ENCODE data around the gene APLP2. TPM values are rescaled to one million over a fixed set of nuclear protein-coding genes. Genes with fewer than 3 reads are reported as not detected.

The APLP2 gene
- total and polyA plus RNA-seq, 2 of the 13 experiments (the other 11 are each of a cell fraction or from before 2014, with no cell fraction given), result 315 to 594 TPM

- POLR2A ChIA-PET, result interaction anchor here (1.3 to 3.7 kb wide), 5 partner anchors 17 to 145 kb away, joined by 3 to 50 read pairs (median 9); partner anchors contain the start of genes APLP2 and PRDM10
- Histone ChIP-seq H3K36me3 (replicated peaks in 1 of 2; ENCODE audit: control insufficient read depth in 1 of 2, insufficient read depth in 2 of 2, low read length in 2 of 2) (peaks cover 2 to 16% of the 10 kb centered on the region in 2 experiments; a peak in 4 of 5 replicates), H3K4me1 (ENCODE audit: insufficient read depth, low read length) (peaks cover 82% of the 10 kb centered on the region), H3K27me3 (ENCODE audit: control insufficient read depth in 1 of 2, insufficient read depth in 2 of 2, low read length in 2 of 2) (no peaks in the 10 kb centered on the region), H3K79me2 (ENCODE audit: insufficient read depth, low read length) (no peaks in the 10 kb centered on the region), H3K4me3 (replicated peaks in 1 of 3; ENCODE audit: insufficient read depth in 1 of 3, low read depth in 2 of 3, low read length in 3 of 3) (no peak overlapping the region), H2AFZ (ENCODE audit: low read length) (no peak overlapping the region), H3K4me2 (ENCODE audit: low read depth, low read length) (no peak overlapping the region), H4K20me1 (ENCODE audit: insufficient read depth, low read length) (no peaks in the 10 kb centered on the region), H3K9ac (ENCODE audit: insufficient read depth, low read depth, low read length) (no peak overlapping the region), H3K27ac (ENCODE audit: extremely low read length, insufficient read depth, low read length) (peak overlapping the region; percentile 87), H3K9me3 (ENCODE audit: low read length) (no peaks in the 10 kb centered on the region)
- ATAC-seq (no peak; the same call in 2 of the 3 replicates), DNase-seq (ENCODE audit: low spot score) (no peak), FAIRE-seq (no peak)
- intact Hi-C loops (cut with micrococcal nuclease; ENCODE audit: unreplicated experiment) (no loop called here), in situ Hi-C loops (cut with HindIII; ENCODE audit: extremely low pct_ligation_motif_present, low pct_unique_long_range_greater_than_20kb) (loop anchor here (25.0 kb wide), 1 partner anchor 359 kb away; no protein-coding TSS in a partner anchor)
- TF ChIP-seq FOXC1 (CRISPR knock-in tag; IDR thresholded peaks at IDR 0.05; ENCODE audit: borderline replicate concordance), result 0 out of 2 replicates have a peak, but pooled peaks have one; percentile 8
- TF ChIP-seq FOXP1 (IDR thresholded peaks at IDR 0.05), result no peak
- no peak for TF ChIP-seq FOXP1 (CRISPR knock-in tag; IDR thresholded peaks at IDR 0.05)
- CTCF ChIA-PET (ENCODE audit: low intra/inter-chr PET ratio, low total read pairs), result no interaction called here
- 85% methylated on average over 5 of the region's 5 CpGs for WGBS (ENCODE audit: low lambda C conversion rate)
- BruUV-seq (replicated peaks), result no TSS peak
Observed at GRCh38 chr11:130146796-130147195, 77.1 kb downstream of the APLP2 start.

GRCh38 chr11:130148796-130149326 is 79.2 kb downstream of the APLP2 start:
- ChIA-PET POLR2A (no interaction called here), CTCF (ENCODE audit: low intra/inter-chr PET ratio, low total read pairs) (no interaction called here)
- 88% methylated on average over 12 of the region's 12 CpGs for WGBS (ENCODE audit: low lambda C conversion rate)
- FAIRE-seq (no peak), ATAC-seq (no peak), DNase-seq (ENCODE audit: low spot score) (no peak)
- H3K9me3 ChIP-seq (ENCODE audit: low read length), result no peaks in the 10 kb centered on the region
- H3K27me3 ChIP-seq (ENCODE audit: control insufficient read depth in 1 of 2, insufficient read depth in 2 of 2, low read length in 2 of 2), result no peaks in the 10 kb centered on the region
- no TSS peak for BruUV-seq (replicated peaks)
- no peak overlapping the region for H3K4me3 ChIP-seq (replicated peaks in 1 of 3; ENCODE audit: insufficient read depth in 1 of 3, low read depth in 2 of 3, low read length in 3 of 3)
- TF ChIP-seq ZNF550 (CRISPR knock-in tag; IDR thresholded peaks at IDR 0.05; ENCODE audit: borderline replicate concordance) (no peak), NR2F6 (IDR thresholded peaks at IDR 0.05) (peak; percentile 19; the same call in 1 of the 2 replicates), NR2F6 (CRISPR knock-in tag; IDR thresholded peaks at IDR 0.05) (no peak)
- no peaks in the 10 kb centered on the region for H4K20me1 ChIP-seq (ENCODE audit: insufficient read depth, low read length)
- peaks cover 61% of the 10 kb centered on the region for H3K4me1 ChIP-seq (ENCODE audit: insufficient read depth, low read length)
- H3K27ac ChIP-seq (ENCODE audit: extremely low read length, insufficient read depth, low read length), result no peak overlapping the region
- H3K9ac ChIP-seq (ENCODE audit: insufficient read depth, low read depth, low read length), result no peak overlapping the region
- H3K79me2 ChIP-seq (ENCODE audit: insufficient read depth, low read length), result no peaks in the 10 kb centered on the region
- intact Hi-C loops (cut with micrococcal nuclease; ENCODE audit: unreplicated experiment) (no loop called here), in situ Hi-C loops (cut with HindIII; ENCODE audit: extremely low pct_ligation_motif_present, low pct_unique_long_range_greater_than_20kb) (loop anchor here (25.0 kb wide), 1 partner anchor 362 kb away; no protein-coding TSS in a partner anchor)
- no peak overlapping the region for H3K4me2 ChIP-seq (ENCODE audit: low read depth, low read length)
- no peak overlapping the region for H2AFZ ChIP-seq (ENCODE audit: low read length)
- H3K36me3 ChIP-seq (replicated peaks in 1 of 2; ENCODE audit: control insufficient read depth in 1 of 2, insufficient read depth in 2 of 2, low read length in 2 of 2), result no peaks in the 10 kb centered on the region; a peak in 1 of 5 replicates

Measured in HepG2 (cell line).